HepG2 (cell line): ENCODE measurements around the gene NDRG2.

Source experiments
- CREB1 ChIP-seq, 2 experiments: fragments of 450-650 bp in 1 of 2; IDR thresholded peaks; 2 replicates each; pipeline ENCODE4 v1.6.1; 2016 to 2017; ENCODE audit warnings: control low read depth in 1 of 2, mild to moderate bottlenecking in 1 of 2, missing compliant biosample characterization in 1 of 2, missing genetic modification characterization in 1 of 2
- REPIN1 ChIP-seq: sonication (generic); formaldehyde crosslinking; IDR thresholded peaks from 2 replicates; pipeline ENCODE4 v1.8.0; 2022; ENCODE audit warnings: missing genetic modification reagents, low read depth, mild to moderate bottlenecking, borderline replicate concordance
- TF ChIP-seq, protein P1 (sequence below): sonication (generic); formaldehyde crosslinking; IDR thresholded peaks from 2 replicates; pipeline ENCODE4 v1.4.0; 2020; ENCODE audit warnings: missing genetic modification reagents

GRCh38 chr14:21023817-21024584, 860 bp downstream of the NDRG2 start:
- no peak for TF ChIP-seq REPIN1 (CRISPR knock-in tag)
- TF ChIP-seq, protein P1, sequence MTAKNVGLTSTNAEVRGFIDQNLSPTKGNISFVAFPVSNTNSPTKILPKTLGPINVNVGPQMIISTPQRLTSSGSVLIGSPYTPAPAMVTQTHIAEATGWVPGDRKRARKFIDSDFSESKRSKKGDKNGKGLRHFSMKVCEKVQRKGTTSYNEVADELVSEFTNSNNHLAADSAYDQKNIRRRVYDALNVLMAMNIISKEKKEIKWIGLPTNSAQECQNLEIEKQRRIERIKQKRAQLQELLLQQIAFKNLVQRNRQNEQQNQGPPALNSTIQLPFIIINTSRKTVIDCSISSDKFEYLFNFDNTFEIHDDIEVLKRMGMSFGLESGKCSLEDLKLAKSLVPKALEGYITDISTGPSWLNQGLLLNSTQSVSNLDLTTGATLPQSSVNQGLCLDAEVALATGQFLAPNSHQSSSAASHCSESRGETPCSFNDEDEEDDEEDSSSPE = no peak
- TF ChIP-seq CREB1 (IDR thresholded peaks at IDR 0.05) = no peak
- no peak for TF ChIP-seq CREB1 (CRISPR knock-in tag; IDR thresholded peaks at IDR 0.05)
